Measurements from ENCODE around the gene RAD51B. TPM values are rescaled to one million over a fixed set of nuclear protein-coding genes. Genes with fewer than 3 reads are reported as not detected.

RAD51B gene
- total RNA-seq, 1 donor from 2014 or later = 14.7 TPM

GRCh38 chr14:68141281-68142088, 321.9 kb downstream of the RAD51B start:
- DNase-seq (ENCODE audit: low spot score) = no peak

- no peak for DNase-seq (ENCODE audit: low spot score)
These were observed 323.8 kb downstream of the RAD51B start for GRCh38 chr14:68143341-68143841.

GRCh38 chr14:68144051-68144681, 324.6 kb downstream of the RAD51B start:
- no peak for DNase-seq (ENCODE audit: low spot score)

GRCh38 chr14:68145036-68145435, 325.5 kb downstream of the RAD51B start:
- DNase-seq (ENCODE audit: low spot score) = no peak

GRCh38 chr14:68145539-68145938, 326.0 kb downstream of the RAD51B start:
- DNase-seq (ENCODE audit: low spot score) = no peak

- DNase-seq (ENCODE audit: low spot score) = no peak
These were observed 327.2 kb downstream of the RAD51B start for GRCh38 chr14:68146818-68147217.

GRCh38 chr14:68147303-68147702, 327.7 kb downstream of the RAD51B start:
- no peak for DNase-seq (ENCODE audit: low spot score)

GRCh38 chr14:68148276-68148675, 328.7 kb downstream of the RAD51B start:
- no peak for DNase-seq (ENCODE audit: low spot score)

- no peak for DNase-seq (ENCODE audit: low spot score)
These were observed 329.2 kb downstream of the RAD51B start for GRCh38 chr14:68148763-68149162.

GRCh38 chr14:68153275-68153674, 333.7 kb downstream of the RAD51B start:
- no peak for DNase-seq (ENCODE audit: low spot score)

- no peak for DNase-seq (ENCODE audit: low spot score)
These were observed 334.7 kb downstream of the RAD51B start for GRCh38 chr14:68154275-68154674.

- DNase-seq (ENCODE audit: low spot score) = no peak
These were observed 338.4 kb downstream of the RAD51B start for GRCh38 chr14:68157971-68158371.

- DNase-seq (ENCODE audit: low spot score) = no peak
These were observed 339.1 kb downstream of the RAD51B start for GRCh38 chr14:68158640-68159039.

- no peak for DNase-seq (ENCODE audit: low spot score)
These were observed 340.4 kb downstream of the RAD51B start for GRCh38 chr14:68159701-68160633.

- DNase-seq (ENCODE audit: low spot score) = no peak
These were observed 341.4 kb downstream of the RAD51B start for GRCh38 chr14:68160779-68161546.

- no peak for DNase-seq (ENCODE audit: low spot score)
These were observed 343.3 kb downstream of the RAD51B start for GRCh38 chr14:68162887-68163286.

- DNase-seq (ENCODE audit: low spot score) = no peak
These were observed 345.1 kb downstream of the RAD51B start for GRCh38 chr14:68164711-68165113.

GRCh38 chr14:68165274-68165843, 345.8 kb downstream of the RAD51B start:
- no peak for DNase-seq (ENCODE audit: low spot score)

- DNase-seq (ENCODE audit: low spot score) = no peak
These were observed 347.3 kb downstream of the RAD51B start for GRCh38 chr14:68166731-68167382.

Measured in mesenteric fat pad (tissue), 1 donor.